RWPE2 (cell line): ENCODE data around the gene UBE2Z.

Experiments
- ATAC-seq: fragments of 200-7000 bp; cut with Tn5 transposase; 3 replicates; pipeline ENCODE4 v1.9.1; 2021; ENCODE audit warnings: low read depth
- DNase-seq: peaks from one replicate; pipeline ENCODE4 v3.0.0-alpha.2; 2020; ENCODE audit warnings: low spot score
- H3K27ac ChIP-seq: fragments of 450-650 bp; 2 replicates; pipeline ENCODE4 v1.5.1; 2017; ENCODE audit warnings: mild to moderate bottlenecking; ENCODE audit not compliant: poor library complexity, severe bottlenecking
- H3K27me3 ChIP-seq: fragments of 250-450 bp; sonication (Bioruptor Pico); 2 replicates; pipeline ENCODE4 v1.5.1; 2021; ENCODE audit warnings: mild to moderate bottlenecking, moderate library complexity; ENCODE audit not compliant: insufficient read depth, poor library complexity, severe bottlenecking
- H3K36me3 ChIP-seq: fragments of 250-450 bp; sonication (Bioruptor Pico); 2 replicates; pipeline ENCODE4 v1.5.1; 2020; ENCODE audit warnings: low read depth, mild to moderate bottlenecking, moderate library complexity
- H3K4me1 ChIP-seq: fragments of 250-450 bp; sonication (Bioruptor Pico); 2 replicates; pipeline ENCODE4 v1.5.1; 2021; ENCODE audit warnings: mild to moderate bottlenecking, moderate library complexity; ENCODE audit not compliant: insufficient read depth, poor library complexity, severe bottlenecking
- H3K4me3 ChIP-seq: fragments of 250-450 bp; sonication (Bioruptor Pico); 2 replicates; pipeline ENCODE4 v1.5.1; 2021; ENCODE audit warnings: mild to moderate bottlenecking, moderate library complexity; ENCODE audit not compliant: severe bottlenecking
- H3K9me3 ChIP-seq: fragments of 250-450 bp; sonication (Bioruptor Pico); 2 replicates; pipeline ENCODE4 v1.5.1; 2021; ENCODE audit warnings: mild to moderate bottlenecking, moderate library complexity; ENCODE audit not compliant: severe bottlenecking
- TF ChIP-seq, protein P1 (sequence below): fragments of 450-650 bp; IDR thresholded peaks from one replicate; pipeline ENCODE4 v1.5.1; 2017; ENCODE audit warnings: mild to moderate bottlenecking, moderate library complexity; ENCODE audit not compliant: poor library complexity, severe bottlenecking

Gene UBE2Z

GRCh38 chr17:48901241-48901640 is 7.0 kb upstream of the UBE2Z start:
- no peaks in the 10 kb centered on the region for H3K9me3 ChIP-seq
- ATAC-seq (peak; percentile 56), DNase-seq (no peak)
- TF ChIP-seq, protein P1, sequence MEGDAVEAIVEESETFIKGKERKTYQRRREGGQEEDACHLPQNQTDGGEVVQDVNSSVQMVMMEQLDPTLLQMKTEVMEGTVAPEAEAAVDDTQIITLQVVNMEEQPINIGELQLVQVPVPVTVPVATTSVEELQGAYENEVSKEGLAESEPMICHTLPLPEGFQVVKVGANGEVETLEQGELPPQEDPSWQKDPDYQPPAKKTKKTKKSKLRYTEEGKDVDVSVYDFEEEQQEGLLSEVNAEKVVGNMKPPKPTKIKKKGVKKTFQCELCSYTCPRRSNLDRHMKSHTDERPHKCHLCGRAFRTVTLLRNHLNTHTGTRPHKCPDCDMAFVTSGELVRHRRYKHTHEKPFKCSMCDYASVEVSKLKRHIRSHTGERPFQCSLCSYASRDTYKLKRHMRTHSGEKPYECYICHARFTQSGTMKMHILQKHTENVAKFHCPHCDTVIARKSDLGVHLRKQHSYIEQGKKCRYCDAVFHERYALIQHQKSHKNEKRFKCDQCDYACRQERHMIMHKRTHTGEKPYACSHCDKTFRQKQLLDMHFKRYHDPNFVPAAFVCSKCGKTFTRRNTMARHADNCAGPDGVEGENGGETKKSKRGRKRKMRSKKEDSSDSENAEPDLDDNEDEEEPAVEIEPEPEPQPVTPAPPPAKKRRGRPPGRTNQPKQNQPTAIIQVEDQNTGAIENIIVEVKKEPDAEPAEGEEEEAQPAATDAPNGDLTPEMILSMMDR: no peak
- H3K4me3 ChIP-seq: no peak overlapping the region
- no peak overlapping the region for H3K27ac ChIP-seq
- no peaks in the 10 kb centered on the region for H3K27me3 ChIP-seq
- no peaks in the 10 kb centered on the region for H3K4me1 ChIP-seq
- peaks cover 12% of the 10 kb centered on the region for H3K36me3 ChIP-seq

DNA sequence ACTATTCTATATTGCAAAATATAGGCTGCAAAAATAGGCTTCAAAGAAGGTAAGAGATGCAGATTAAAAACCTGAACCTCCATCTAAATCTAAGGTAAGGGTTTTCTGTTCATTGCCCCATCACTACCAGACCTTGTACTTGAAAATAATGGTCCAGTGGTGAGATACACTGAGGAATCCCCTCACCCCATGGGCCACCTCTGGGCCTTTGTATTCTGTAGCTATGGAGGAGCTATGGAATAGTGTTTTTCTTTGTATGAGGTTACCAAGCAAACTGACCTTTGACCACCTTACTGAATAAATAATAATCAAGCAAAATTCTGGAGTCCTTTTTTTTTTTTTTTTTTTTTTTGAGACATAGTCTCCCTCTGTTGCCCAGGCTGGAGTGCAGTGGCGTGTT is 4.8 kb upstream of the UBE2Z start:
- no peak overlapping the region for H3K4me3 ChIP-seq
- ATAC-seq (no peak), DNase-seq (no peak)
- no peaks in the 10 kb centered on the region for H3K27me3 ChIP-seq
- peaks cover 3% of the 10 kb centered on the region for H3K4me1 ChIP-seq
- H3K27ac ChIP-seq: no peak overlapping the region
- TF ChIP-seq, protein P1: no peak
- H3K36me3 ChIP-seq: peaks cover 2% of the 10 kb centered on the region; the same call in 1 of the 2 replicates
- H3K9me3 ChIP-seq: no peaks in the 10 kb centered on the region

DNA sequence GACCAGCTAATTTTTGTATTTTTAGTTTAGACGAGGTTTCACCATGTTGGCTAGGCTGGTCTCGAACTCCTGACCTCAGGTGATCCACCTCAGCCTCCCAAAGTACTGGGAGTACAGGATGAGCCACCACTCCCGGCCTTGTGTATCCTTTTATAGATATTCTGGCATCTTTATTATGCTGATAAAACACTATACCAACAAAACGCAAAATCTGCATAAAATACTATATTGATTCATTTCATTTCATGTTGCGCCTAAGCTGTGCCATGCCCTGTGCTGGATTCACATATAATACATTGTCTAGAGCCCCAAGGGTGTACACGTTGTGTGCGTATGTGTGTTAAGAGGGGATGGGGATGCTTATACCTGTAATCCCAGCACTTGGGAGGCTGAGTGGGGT is 3.8 kb upstream of the UBE2Z start:
- H3K9me3 ChIP-seq: no peaks in the 10 kb centered on the region
- TF ChIP-seq, protein P1: no peak
- no peaks in the 10 kb centered on the region; the same call in 1 of the 2 replicates for H3K36me3 ChIP-seq
- peaks cover 3% of the 10 kb centered on the region for H3K4me1 ChIP-seq
- H3K27ac ChIP-seq: no peak overlapping the region
- H3K27me3 ChIP-seq: no peaks in the 10 kb centered on the region
- no peak for ATAC-seq
- no peak overlapping the region for H3K4me3 ChIP-seq
- no peak for DNase-seq

- H3K36me3 ChIP-seq: peaks cover 15% of the 10 kb centered on the region
- ATAC-seq (no peak), DNase-seq (no peak)
- no peaks in the 10 kb centered on the region for H3K9me3 ChIP-seq
- TF ChIP-seq, protein P1: no peak
- no peak overlapping the region for H3K27ac ChIP-seq
- peaks cover 17% of the 10 kb centered on the region for H3K4me1 ChIP-seq
- no peaks in the 10 kb centered on the region for H3K27me3 ChIP-seq
- no peak overlapping the region for H3K4me3 ChIP-seq
Observed at GRCh38 chr17:48905987-48906515, 2.2 kb upstream of the UBE2Z start.

DNA sequence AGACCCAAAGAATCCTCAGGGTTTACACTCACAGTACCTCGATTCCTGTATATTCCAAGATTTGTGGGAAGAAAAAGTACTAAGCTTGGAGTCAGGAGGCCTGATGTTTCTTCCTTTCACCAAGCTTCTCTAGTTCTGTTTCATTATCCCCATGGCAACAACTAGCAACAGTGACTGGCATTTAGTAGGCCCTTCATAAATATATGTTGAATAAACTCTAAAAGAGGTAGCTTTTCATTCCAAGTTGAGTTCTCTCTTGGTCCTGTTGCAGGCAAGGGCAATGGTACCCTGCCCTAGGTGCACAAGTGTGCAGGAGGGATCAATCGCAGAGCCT is 527 bp upstream of the UBE2Z start:
- TF ChIP-seq, protein P1: no peak

More for the DNA sequence above, 527 bp upstream of the UBE2Z start:
- Histone ChIP-seq H3K4me1 (peaks cover 17% of the 10 kb centered on the region), H3K36me3 (peaks cover 31% of the 10 kb centered on the region), H3K27ac (peak overlapping the region; percentile 86), H3K27me3 (no peaks in the 10 kb centered on the region), H3K9me3 (no peaks in the 10 kb centered on the region), H3K4me3 (peak overlapping the region; percentile 69)
- ATAC-seq (peak; percentile 3; the same call in 2 of the 3 replicates), DNase-seq (no peak)
